Neuronal stem cell (in vitro differentiated cells): ENCODE data around the gene CAMTA1.
A peak's percentile ranks its signal among the peaks of the same experiment; 100 is the strongest.

Experiments
- DNase-seq: peaks from one replicate; pipeline ENCODE4 v3.0.0-alpha.2; 2013; ENCODE audit warnings: low spot score
- H2AFZ ChIP-seq: one replicate; pipeline ENCODE4 v1.6.1; 2013; ENCODE audit warnings: mild to moderate bottlenecking, low read length, inconsistent platforms
- H2AK5ac ChIP-seq: 2 replicates; pipeline ENCODE4 v1.6.1; 2013; ENCODE audit warnings: low read depth, mild to moderate bottlenecking, inconsistent platforms, low read length, moderate library complexity, mixed read lengths
- H2BK120ac ChIP-seq: 2 replicates; pipeline ENCODE4 v1.6.1; 2013; ENCODE audit warnings: low read depth, mild to moderate bottlenecking, inconsistent platforms, low read length, moderate library complexity, mixed read lengths
- H2BK12ac ChIP-seq: one replicate; pipeline ENCODE4 v1.6.1; 2013; ENCODE audit warnings: low read length, inconsistent platforms
- H2BK15ac ChIP-seq: 2 replicates; pipeline ENCODE4 v1.6.1; 2013; ENCODE audit warnings: mild to moderate bottlenecking, low read length, inconsistent platforms, mixed read lengths
- H2BK5ac ChIP-seq: one replicate; pipeline ENCODE4 v1.6.1; 2013; ENCODE audit warnings: inconsistent platforms, mild to moderate bottlenecking, low read length, moderate library complexity
- H3K14ac ChIP-seq: one replicate; pipeline ENCODE4 v1.6.1; 2013; ENCODE audit warnings: low read length, inconsistent platforms
- H3K18ac ChIP-seq: 2 replicates; pipeline ENCODE4 v1.6.1; 2013; ENCODE audit warnings: low read length, inconsistent platforms
- H3K23ac ChIP-seq: 2 replicates; pipeline ENCODE4 v1.6.1; 2013; ENCODE audit warnings: low read depth, mild to moderate bottlenecking, mixed read lengths, low read length, inconsistent platforms; ENCODE audit not compliant: poor library complexity
- H3K27ac ChIP-seq: replicated peaks from 3 replicates; pipeline ENCODE4 v1.5.1; 2013; ENCODE audit warnings: low read length, inconsistent platforms
- H3K27me3 ChIP-seq, 3 experiments: 2 replicates each; pipeline ENCODE4 v1.6.1; 2013; ENCODE audit warnings: low read length in 3 of 3, mild to moderate bottlenecking in 2 of 3, inconsistent platforms in 1 of 3, low read depth in 1 of 3, mixed read lengths in 1 of 3, moderate library complexity in 1 of 3; ENCODE audit not compliant: control insufficient read depth in 3 of 3, insufficient read depth in 3 of 3
- H3K36me3 ChIP-seq, 2 donors: replicated peaks in 1 of 2; 2 replicates each; pipeline ENCODE4 v1.6.1; 2013; ENCODE audit warnings: low read length in 2 of 2; ENCODE audit not compliant: control insufficient read depth in 2 of 2, insufficient read depth in 2 of 2
- H3K4ac ChIP-seq: 2 replicates; pipeline ENCODE4 v1.6.1; 2013; ENCODE audit warnings: inconsistent platforms, mild to moderate bottlenecking, low read length, moderate library complexity
- H3K4me1 ChIP-seq, 2 donors: 1 replicate in 1 of 2; 2 replicates in 1 of 2; pipeline ENCODE4 v1.6.1; 2013; ENCODE audit warnings: low read length in 2 of 2, low read depth in 1 of 2; ENCODE audit not compliant: control insufficient read depth in 2 of 2, insufficient read depth in 1 of 2
- H3K4me2 ChIP-seq: one replicate; pipeline ENCODE4 v1.6.1; 2013; ENCODE audit warnings: mild to moderate bottlenecking, low read length, inconsistent platforms; ENCODE audit not compliant: insufficient read depth, poor library complexity, severe bottlenecking
- H3K4me3 ChIP-seq, 2 donors: 2 replicates each; pipeline ENCODE4 v1.5.1; 2013; ENCODE audit warnings: low read length in 2 of 2, mild to moderate bottlenecking in 2 of 2, inconsistent platforms in 1 of 2, moderate library complexity in 1 of 2
- H3K79me1 ChIP-seq: one replicate; pipeline ENCODE4 v1.6.1; 2013; ENCODE audit warnings: low read depth, mild to moderate bottlenecking, inconsistent platforms, low read length, moderate library complexity
- H3K9ac ChIP-seq: one replicate; pipeline ENCODE4 v1.6.1; 2013; ENCODE audit warnings: mild to moderate bottlenecking, low read depth, low read length, inconsistent platforms; ENCODE audit not compliant: poor library complexity
- H3K9me3 ChIP-seq, 2 donors: replicated peaks in 1 of 2; 2 replicates each; pipeline versions ENCODE3 to v1.6.1; 2013; ENCODE audit warnings: low read length in 2 of 2, mild to moderate bottlenecking in 2 of 2, inconsistent platforms in 1 of 2, low read depth in 1 of 2, mixed read lengths in 1 of 2, moderate library complexity in 1 of 2; ENCODE audit not compliant: control insufficient read depth in 2 of 2, insufficient read depth in 1 of 2
- H4K8ac ChIP-seq: one replicate; pipeline ENCODE4 v1.6.1; 2013; ENCODE audit warnings: low read depth, mild to moderate bottlenecking, inconsistent platforms, low read length, moderate library complexity
- H4K91ac ChIP-seq: one replicate; pipeline ENCODE4 v1.6.1; 2013; ENCODE audit warnings: low read length, low read depth, mild to moderate bottlenecking, inconsistent platforms; ENCODE audit not compliant: poor library complexity
- WGBS, 2 donors: extraction: QIAGEN DNeasy Blood & Tissue Kit; methylation state at CpG; one replicate each; pipeline ENCODE4 v1.1.7; 2013; ENCODE audit warnings: missing lambda C conversion rate in 2 of 2, mixed read lengths in 1 of 2; ENCODE audit not compliant: insufficient read length in 2 of 2, insufficient replicate concordance in 1 of 2; ENCODE audit errors: extremely low coverage in 2 of 2; 5-methylcytosine and 5-hydroxymethylcytosine counted together

CAMTA1 gene

DNA sequence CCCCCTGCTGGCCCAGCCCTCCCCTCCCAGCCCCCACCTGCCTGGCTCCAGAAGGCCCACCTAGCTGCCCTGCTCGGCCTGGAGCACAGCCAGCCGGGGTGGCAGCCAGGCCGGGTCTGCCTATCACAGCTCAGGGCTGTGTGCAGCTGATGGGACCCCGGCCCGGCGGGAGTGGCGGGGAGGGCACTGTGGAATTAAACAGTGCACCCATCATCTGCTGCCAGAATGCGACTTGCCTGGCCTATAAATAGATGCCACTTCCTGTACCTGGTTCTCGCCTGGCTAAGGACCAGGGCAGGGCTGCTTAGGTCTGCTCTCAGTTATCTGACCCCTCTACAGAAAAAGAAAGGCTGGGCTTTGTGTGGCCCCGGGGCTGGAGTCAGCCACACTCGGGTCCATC is 887.6 kb downstream of the CAMTA1 start:
- Histone ChIP-seq H4K91ac (no peak overlapping the region), H3K9me3 (no peaks in the 10 kb centered on the region), H3K4me3 (no peak overlapping the region), H2BK5ac (no peak overlapping the region), H3K4ac (no peak overlapping the region), H2AFZ (no peak overlapping the region), H4K8ac (no peak overlapping the region), H3K36me3 (no peaks in the 10 kb centered on the region), H3K9ac (no peak overlapping the region), H3K4me2 (no peak overlapping the region), H2BK15ac (no peak overlapping the region), H3K14ac (peak overlapping the region; percentile 72), H3K18ac (peak overlapping the region; percentile 19), H3K27me3 (peaks cover 0 to 7% (median 0%) of the 10 kb centered on the region in 3 experiments), H3K27ac (no peak overlapping the region), H2BK120ac (no peak overlapping the region), H2BK12ac (no peak overlapping the region), H3K4me1 (peaks cover 27 to 32% of the 10 kb centered on the region in 2 donors), H3K23ac (no peak overlapping the region), H2AK5ac (no peak overlapping the region), H3K79me1 (no peaks in the 10 kb centered on the region)
- no CpG with 5 or more reads among the region's 11 CpGs for WGBS, 2 donors
- DNase-seq, result no peak

DNA sequence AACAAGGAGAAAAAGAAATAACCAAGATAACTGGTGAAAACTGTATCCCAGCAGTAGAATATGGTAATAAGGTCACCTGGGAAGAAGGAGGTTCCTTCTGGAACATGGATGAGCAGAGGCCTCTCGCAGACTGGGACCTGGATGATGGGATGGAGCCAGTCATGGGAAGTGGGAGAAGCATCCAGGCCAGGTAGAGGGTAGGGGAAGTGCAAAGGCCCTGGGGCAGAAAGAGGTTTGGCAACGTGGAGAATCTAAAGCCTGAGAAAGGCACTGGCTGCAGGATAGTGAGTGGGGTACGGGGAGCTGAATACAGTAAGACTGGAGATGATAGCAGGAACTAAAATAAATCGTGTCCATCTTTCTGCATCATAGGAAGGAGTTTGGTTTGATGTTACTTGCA is 889.7 kb downstream of the CAMTA1 start:
- H2BK5ac ChIP-seq, result no peak overlapping the region
- no peaks in the 10 kb centered on the region for H3K79me1 ChIP-seq
- no peaks in the 10 kb centered on the region for H3K9me3 ChIP-seq
- H3K4ac ChIP-seq, result no peak overlapping the region
- H2BK12ac ChIP-seq, result no peak overlapping the region
- no CpG with 5 or more reads among the region's 4 CpGs for WGBS, 2 donors
- no peak overlapping the region for H3K18ac ChIP-seq
- no peak overlapping the region for H3K27ac ChIP-seq
- H4K91ac ChIP-seq, result no peak overlapping the region
- H3K4me3 ChIP-seq, result no peak overlapping the region
- H3K36me3 ChIP-seq, result no peaks in the 10 kb centered on the region
- no peak overlapping the region for H4K8ac ChIP-seq
- no peak overlapping the region for H3K23ac ChIP-seq
- no peak overlapping the region for H3K4me2 ChIP-seq
- H2BK120ac ChIP-seq, result no peak overlapping the region
- DNase-seq, result no peak
- no peak overlapping the region for H2AK5ac ChIP-seq
- H3K27me3 ChIP-seq, result peaks cover 0 to 7% (median 4%) of the 10 kb centered on the region in 3 experiments
- peaks cover 10 to 26% of the 10 kb centered on the region in 2 donors for H3K4me1 ChIP-seq
- H2BK15ac ChIP-seq, result no peak overlapping the region
- no peak overlapping the region for H3K9ac ChIP-seq
- H2AFZ ChIP-seq, result no peak overlapping the region
- H3K14ac ChIP-seq, result no peak overlapping the region

DNA sequence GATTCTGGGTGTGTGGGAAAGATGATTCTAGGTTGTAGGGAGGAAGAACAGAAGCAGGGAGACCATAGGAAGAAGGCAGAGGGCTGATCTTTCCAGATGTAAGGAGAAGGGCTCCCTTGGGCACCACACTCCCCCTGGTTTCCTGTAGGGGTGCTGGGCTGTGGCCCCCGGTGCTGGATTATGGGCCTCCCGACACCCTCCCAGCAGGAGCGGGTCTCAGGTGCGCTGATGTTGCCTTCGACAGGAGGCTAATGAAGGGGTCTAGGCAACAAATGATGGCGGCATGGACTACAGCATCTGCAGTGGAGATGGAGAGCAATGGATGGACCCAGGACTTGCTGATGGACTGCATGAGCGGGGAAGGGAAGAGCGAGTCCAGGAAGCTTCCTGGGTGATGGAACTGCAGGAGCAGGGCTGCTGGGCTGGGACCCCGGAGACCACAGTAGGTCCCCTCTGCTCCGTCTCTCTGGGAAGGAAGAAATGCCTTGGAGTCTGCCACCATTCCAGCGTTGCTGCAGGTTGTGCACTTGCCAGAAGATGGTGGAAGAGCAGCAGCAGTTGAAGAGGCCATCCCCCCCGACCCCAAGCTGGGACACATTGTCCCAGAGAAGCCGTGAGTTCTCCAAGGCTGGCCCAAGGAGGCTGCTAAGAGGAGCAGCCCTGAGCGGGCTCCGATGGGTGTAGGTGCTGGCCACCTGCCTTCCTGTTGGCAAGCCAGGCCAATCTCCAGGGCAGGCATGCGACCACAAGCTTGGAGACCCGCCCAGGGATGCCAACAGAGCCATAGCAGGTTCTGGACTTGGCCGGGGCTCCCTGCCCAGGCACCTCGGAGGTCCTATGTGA is 890.4 kb downstream of the CAMTA1 start:
- H3K4me2 ChIP-seq, result no peak overlapping the region
- peaks cover 0 to 7% (median 4%) of the 10 kb centered on the region in 3 experiments for H3K27me3 ChIP-seq

DNA sequence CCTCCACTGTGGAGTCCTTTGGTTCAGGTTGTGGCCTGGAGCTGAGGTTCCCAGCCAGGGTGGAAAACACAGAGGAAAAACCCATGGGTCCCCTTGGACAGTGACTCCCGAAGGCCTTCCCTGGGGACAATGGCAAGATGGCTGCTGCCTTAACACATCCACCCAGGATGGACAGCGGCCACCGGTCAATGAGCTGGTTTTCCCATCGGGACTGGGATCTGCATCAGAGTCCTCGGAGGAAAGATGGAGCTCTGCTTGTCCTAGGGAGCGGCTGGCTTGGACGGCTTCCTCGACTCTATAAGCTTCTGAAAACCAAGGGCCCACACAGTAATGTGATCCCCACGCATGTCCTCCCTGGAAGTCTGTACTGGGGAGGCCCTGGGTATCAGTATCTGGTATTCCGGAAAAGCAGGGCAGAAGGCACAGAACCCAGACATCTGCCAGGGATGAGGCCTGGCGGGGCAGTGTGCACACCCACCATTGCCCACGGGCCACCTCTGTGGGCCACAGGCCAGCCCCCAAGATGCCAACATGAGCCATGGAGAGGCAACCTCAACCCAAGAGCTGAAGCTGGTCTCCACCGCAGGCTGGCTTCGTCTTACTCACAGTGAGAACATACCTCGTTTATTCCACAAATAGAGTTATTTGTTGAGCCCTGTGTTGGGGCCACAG is 891.2 kb downstream of the CAMTA1 start:
- peak overlapping the region; percentile 83 for H2BK5ac ChIP-seq
- no peak overlapping the region for H3K4ac ChIP-seq
- no peak overlapping the region for H3K14ac ChIP-seq
- H3K4me2 ChIP-seq, result no peak overlapping the region
- H4K91ac ChIP-seq, result no peak overlapping the region
- H2BK12ac ChIP-seq, result no peak overlapping the region
- DNase-seq, result no peak
- no peak overlapping the region for H2AFZ ChIP-seq
- H2BK120ac ChIP-seq, result no peak overlapping the region
- no peaks in the 10 kb centered on the region for H3K36me3 ChIP-seq
- no peak overlapping the region for H4K8ac ChIP-seq
- H2AK5ac ChIP-seq, result peak overlapping the region; percentile 80
- WGBS, 2 donors, result no CpG with 5 or more reads among the region's 15 CpGs
- H3K4me3 ChIP-seq, result no peak overlapping the region
- H3K79me1 ChIP-seq, result no peaks in the 10 kb centered on the region
- no peak overlapping the region for H2BK15ac ChIP-seq
- H3K18ac ChIP-seq, result peak overlapping the region; percentile 69
- H3K27me3 ChIP-seq, result peaks cover 0 to 7% (median 4%) of the 10 kb centered on the region in 3 experiments
- H3K23ac ChIP-seq, result no peak overlapping the region
- peaks cover 2 to 15% of the 10 kb centered on the region in 2 donors for H3K4me1 ChIP-seq
- H3K9me3 ChIP-seq, result no peaks in the 10 kb centered on the region
- H3K27ac ChIP-seq, result no peak overlapping the region
- no peak overlapping the region for H3K9ac ChIP-seq

More for the DNA sequence above, 890.4 kb downstream of the CAMTA1 start:
- Histone ChIP-seq H3K4me1 (peaks cover 3 to 19% of the 10 kb centered on the region in 2 donors), H3K36me3 (no peaks in the 10 kb centered on the region), H2BK5ac (peak overlapping the region; percentile 83), H2AK5ac (peak overlapping the region; percentile 80), H3K4ac (no peak overlapping the region), H2AFZ (no peak overlapping the region), H3K14ac (no peak overlapping the region), H3K27ac (no peak overlapping the region), H3K9ac (no peak overlapping the region), H3K4me3 (no peak overlapping the region), H2BK15ac (no peak overlapping the region), H4K8ac (no peak overlapping the region), H4K91ac (no peak overlapping the region), H3K23ac (no peak overlapping the region), H2BK12ac (peak overlapping the region; percentile 68), H3K18ac (peak overlapping the region; percentile 69), H2BK120ac (no peak overlapping the region), H3K79me1 (no peaks in the 10 kb centered on the region), H3K9me3 (no peaks in the 10 kb centered on the region)
- DNase-seq, result no peak
- WGBS, 2 donors, result no CpG with 5 or more reads among the region's 19 CpGs
